HUDEP-2 (cell line): ENCODE measurements around the gene CYB5R3.

Source experiments
- DNase-seq, 76 experiments: peaks; one replicate each; lab custom pipeline; 2025; ENCODE audit not compliant: unreplicated experiment in 76 of 76; lab: John Stamatoyannopoulos, UW

The CYB5R3 gene

DNA sequence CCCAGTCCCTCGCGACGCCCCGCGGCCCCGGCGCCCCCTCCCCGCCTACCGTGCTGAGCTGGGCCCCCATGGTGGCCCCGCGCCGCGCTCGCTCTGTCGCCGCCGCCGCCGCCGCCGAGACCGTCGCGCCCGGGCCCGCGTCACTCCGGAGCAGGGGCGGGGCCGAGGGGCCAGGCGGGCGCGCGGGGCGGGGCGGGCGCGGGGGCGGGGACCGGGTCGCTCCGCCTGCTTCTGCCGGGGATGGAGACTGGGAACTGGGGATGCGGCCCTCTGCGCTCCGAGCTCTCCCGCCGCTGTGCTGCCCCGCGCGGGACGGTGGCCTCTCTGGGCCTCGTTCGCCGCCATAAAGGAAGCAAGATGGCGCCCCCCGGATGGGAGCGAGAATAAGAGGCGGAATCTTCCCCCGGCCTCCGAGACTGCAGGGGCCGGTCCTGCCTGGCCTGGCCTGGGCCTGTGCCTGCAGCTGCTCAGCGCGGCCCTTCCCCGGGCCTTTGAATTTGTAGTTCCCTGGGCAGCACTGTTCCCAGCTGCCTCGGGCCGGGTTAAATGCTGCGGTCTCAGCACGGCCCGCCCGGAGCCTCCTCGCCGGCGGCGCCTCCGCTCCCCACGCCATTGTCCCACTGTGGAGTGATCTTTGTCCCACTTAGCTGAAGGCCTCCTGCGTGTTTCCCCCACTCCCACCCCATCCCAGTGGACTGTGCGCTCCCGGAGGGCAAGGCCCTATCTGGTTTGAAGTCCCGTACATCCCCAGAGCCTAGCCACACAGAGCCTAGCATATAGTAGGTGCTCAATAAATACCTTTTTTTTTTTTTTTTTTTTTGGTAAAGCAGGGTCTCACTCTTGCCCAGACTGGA is at the start of gene CYB5R3:
Gene CYB5R3, minus strand, starts transcription at position 147 of the 854 bp plus-strand sequence. Its CDS starts 77 bp downstream, at position 70.
- peak in 68 of 76 experiments; percentile 10 to 80 (median 64) for DNase-seq

DNA sequence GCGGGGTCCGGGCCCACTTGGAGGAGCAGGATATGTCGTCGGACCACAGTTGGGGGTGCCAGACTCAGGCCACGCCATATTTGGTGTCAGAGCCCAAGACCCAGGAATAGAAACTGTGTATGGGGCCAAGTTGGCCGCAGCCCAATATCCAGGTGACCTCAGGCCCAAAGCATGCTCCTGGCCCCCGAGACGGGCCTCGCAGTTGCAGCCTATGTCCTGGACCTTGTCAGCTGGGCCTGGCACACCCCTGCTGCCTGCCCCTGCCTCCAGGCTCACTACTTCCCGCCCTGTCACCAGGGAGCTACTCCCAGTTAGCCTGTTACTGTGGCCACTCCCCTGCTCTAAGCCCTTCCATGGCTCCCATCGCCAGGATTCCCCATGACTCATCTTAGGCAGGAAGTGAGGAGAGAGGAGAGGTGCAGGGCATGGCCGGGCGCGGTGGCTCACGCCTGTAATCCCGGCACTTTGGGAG is 48.4 kb upstream of the CYB5R3 start:
- no peak for DNase-seq

DNA sequence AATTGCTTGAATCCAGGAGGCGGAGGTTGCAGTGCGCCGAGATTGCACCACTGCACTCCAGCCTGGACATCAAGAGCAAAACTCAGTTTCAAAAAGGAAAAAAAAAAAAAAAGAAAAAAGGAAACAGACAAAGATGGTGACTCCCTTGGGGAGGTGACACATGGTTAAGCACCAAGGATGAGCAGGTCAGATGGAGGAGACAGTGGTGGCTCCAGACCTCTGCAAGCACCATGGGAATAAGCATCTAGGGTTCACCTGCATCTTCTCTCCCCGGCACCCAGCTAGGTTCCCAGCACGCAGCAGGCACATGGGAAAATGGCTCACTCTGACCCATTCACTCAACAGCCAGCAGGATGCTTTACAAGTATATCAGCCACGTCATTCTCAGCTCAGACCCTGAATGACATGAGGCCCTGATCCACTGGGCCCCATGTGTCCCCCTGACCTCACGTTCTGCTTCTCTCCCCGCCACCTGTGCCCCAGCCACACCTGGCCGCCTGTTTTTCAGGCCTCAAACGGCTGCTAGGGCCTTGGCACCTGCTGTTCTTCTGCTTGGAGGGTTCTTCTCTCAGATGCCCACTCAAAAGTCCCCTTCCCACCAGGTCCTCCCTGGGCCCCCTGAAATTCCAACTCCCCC is 47.3 kb upstream of the CYB5R3 start:
- DNase-seq, result no peak

DNA sequence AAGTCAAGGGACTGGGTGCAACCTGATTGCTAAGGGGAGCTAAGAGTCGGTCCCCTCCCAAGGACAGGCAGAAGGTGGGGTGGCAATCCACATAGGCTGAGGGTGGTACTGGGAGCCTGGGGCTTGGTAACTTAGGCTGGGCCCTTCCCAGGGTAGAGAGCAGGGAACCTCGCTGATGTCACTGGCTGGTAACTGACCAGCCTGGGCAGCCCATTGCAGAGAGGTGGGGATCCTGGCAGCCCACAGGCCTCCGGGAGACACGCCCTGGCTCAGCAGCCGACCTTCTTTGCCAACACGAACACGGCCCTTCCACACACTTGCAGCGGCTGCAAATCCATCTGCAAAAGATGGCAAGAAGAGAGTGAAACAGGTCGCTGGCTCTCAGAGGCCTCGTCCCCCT is 46.1 kb upstream of the CYB5R3 start:
- no peak for DNase-seq

DNA sequence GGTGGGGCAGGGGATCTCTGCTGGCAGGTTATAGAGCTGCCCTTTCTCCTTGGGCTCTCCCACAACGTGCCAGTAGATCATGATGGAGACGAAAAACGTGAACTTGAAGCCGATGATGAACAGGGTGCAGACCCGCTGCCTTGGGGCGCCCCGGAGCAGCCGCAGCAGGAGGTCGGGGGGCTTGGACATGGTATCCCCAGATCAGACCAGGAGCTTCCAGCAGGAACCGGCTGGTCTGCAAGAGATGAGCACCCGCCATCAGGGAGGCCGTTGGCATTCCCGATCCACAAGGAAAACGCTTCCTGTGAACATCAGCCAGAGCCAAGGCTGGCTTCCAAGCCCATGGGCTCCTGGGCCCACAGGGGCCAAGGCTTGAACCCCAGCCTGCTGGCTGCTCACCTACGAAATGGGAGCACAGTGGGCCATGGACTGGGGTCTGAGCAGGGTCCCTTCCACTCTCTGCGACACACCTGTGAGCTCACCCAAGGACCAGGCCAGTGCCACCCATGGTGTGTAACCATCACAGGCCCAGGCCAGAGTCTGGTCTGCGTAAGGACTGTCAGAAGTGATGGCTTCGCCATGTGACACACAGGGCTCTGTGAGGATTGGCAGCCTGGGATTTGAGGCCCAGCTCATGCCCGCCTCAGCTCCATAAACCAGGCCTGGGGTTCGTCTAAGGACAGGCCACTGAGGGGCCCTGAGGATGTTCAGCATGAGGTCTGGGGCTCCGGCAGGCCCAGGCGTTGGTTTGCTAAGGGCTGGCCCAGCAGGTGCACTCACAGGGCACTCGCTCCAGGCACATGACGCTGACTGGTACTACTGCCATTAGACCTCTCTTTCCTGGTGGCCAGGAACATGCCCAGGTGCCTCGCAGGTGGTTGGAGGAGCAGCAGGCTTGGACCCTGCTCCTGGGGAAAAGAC is 44.8 kb upstream of the CYB5R3 start:
- no peak for DNase-seq

DNA sequence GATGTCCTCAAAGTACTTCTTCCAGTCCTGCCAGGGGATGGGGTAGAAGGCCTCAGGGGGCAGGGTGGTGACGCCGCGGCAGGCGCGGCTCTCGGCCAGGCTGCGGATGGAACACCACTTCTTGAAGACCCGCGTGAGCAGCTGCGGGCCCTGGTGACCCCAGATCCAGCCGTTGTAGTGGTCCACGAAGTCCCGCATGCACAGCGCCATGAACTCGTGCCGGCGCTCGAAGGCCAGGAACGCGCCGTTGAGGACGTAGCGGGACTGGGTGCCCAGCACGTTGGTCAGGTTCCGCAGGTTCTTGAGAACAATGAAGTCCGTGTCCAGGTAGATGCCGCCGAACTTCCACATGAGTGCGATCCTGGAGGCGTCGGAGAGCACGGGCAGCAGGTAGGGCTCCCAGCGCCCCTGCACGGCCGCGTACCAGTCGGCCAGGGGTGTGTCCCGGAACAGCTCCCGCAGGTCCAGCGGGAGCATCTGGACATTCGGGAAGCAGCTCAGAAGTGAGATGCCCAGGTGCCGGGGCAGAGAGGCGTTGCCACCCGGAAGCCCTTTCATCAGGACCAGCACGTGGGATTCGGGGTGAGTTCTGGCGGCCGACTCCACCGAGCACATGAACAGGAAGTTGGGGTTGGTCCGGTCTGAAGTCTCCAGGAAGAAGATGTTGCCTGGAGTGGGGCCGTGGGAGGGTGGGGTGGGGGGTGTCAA is 44.0 kb upstream of the CYB5R3 start:
- DNase-seq, result no peak

DNA sequence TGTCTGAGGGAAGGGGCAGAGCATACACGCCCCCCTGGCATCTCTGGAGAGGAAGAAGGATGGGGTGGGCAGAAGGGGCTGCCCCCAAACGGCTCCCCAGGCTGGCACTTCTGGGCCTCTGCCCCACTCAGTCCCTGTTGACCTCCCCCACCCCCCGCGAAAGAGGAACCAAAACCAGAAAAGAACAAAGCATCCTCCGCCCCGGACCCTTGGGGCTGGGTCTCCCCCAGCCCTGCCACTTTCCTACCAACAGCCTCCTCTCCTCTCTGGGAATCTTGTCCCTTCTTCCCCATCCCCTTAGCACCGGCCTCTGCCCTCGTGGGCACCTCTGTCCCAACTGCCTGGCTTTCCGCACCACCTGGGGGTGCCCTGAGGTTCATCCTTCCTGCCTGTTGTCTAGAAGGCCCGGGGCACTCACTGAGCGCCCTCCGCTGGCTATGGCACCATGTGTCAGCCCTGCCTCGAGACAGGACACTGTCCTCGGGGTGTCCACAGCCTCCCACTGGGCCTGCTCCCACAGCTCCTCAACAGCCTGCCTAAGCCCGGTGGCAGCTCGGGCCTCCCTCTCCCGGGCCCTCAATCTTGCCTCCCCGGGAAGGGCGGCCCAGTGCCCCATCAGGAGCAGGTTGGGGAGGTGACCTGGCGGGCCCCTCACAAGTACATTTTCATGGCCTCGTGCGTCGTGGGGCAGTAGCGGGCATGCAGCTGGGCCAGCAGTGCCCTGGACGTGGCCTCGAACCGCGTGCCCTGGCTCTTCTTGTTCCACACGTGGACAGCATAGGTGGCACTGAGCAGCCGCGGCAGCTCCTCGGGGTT is 43.3 kb upstream of the CYB5R3 start:
- no peak for DNase-seq

DNA sequence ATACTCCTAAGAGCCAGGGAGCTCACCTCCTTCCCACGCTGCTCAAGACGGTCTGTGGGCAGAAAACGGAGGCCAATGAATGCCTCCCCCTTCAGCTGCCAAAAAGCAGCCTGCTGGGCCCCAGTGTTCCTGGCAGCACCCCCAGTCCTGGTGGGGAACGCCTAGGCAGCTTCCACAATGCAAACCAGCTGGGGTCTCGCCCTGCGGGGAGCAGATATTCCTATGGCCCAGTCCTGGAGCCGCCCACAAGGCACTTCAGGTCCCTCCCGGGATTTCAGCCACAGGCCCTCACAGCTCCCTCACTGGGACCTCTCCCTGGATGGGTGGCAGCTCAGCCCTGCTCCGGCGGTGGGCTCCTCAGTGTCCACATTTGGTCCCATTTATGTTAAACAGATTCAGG is 42.2 kb upstream of the CYB5R3 start:
- DNase-seq, result no peak

DNA sequence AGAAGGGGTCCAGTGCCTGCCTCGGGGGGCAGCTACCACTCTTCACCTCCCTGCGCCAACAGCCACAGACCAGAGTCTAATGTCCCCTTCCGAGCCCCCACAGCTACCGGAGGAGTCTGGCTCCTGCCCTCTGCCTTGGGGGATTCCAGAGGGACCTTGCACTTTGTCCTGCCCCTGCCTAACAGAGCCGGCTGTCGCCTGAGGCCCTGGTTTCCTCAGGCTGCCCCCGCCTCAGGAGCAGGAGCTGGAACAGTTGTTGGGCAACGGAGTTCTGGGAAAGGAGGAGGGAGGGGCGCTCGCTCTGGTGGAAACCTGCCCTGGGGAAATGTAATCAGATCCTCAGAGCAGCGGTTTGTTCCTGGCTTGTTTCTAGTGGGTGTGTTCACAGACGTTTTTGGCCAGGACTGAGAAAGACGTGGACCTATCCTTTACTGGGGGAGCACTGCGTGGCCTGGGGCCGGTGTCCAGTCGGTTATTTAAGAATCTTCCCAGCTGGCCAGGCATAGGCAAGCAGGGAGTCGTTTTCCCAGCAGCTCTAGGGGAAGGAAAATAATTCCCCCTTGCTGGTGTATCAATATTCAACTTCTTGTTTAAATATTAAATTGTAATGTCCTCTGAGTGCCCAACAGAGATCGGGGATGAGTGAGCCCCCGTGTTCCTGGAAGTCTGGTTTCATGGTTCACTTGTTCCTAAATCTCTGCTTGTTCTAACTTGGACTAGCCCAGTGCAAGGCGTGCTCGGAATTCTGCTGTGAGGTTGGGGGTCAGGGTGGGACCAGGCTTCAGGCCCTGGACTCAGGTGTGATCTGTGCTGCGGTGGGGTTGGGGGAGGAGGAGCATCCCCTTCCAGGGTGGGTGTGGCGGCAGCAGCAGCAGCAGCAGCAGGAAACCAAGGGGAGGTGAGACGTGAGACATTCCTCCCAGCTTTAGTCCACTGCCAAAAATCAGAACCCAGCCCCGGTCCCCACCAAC is 39.3 kb upstream of the CYB5R3 start:
- peak in 10 of 76 experiments; percentile 9 to 40 (median 22) for DNase-seq

DNA sequence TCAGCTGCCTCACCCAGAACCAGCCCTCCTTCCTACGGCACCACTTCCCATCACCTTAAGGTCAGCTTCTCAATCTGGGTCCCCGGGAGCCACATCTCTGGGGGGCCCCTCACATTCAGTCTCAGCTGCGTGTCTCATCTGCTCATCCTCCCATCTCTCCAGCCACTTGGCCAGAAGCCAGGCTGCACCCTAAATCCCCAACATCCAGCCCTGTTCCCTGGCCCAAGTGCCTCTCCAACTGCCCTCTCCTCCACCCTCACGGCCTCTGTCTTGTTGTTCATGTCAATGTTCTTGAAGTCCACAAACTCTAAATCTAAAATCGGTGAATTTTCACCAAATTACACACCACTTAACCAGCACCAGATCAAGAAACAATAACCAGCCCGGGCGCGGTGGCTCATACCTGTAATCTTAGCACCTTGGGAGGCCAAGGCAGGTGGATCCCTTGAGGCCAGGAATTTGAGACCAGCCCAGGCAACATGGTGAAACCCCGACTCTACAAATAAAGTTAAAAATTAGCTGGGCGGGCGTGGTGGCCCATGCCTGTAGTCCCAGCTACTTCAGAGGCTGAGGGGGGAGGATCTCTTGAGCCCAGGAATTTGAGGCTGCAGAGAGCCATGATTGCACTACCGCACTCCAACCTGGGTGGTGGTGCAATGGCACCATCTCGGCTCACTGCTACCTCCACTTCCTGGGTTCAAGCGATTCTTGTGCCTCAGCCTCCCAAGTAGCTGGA is 37.7 kb upstream of the CYB5R3 start:
- no peak for DNase-seq

DNA sequence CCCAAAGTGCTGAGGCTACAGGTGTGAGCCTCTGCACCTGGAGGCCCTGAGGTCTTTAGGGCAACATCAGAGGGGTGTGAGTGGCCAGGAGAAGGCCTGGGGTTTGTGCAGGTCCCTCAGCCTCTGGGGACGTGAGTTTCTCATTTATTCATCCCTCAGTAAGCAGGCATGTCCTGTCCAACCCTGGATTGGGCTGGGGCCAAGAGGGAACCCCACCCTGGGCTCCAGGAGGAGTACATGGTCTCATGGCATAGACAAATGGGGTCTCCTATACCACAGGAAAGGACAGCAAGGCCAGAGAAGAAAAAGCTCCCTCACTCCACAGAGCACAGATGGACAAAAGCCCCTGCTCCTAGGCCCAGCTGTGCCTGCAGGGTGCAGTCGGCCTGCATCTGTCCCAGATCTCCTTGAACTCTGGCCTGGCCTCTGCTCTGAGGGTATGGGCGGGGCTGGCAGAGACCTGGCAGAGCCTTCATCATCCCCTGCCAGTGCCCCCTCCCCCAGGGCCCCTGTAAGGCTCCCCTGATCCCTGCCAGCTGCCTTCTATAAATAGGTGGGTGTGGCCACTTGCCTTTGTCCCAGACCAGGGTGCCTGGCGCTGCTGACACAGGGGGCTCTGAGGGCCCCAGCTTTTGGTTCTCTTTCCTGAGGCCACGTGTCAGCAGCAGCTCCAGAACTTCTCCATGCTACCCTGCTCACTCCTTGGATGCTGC is 36.9 kb upstream of the CYB5R3 start:
- peak in 61 of 76 experiments; percentile 12 to 81 (median 50) for DNase-seq

DNA sequence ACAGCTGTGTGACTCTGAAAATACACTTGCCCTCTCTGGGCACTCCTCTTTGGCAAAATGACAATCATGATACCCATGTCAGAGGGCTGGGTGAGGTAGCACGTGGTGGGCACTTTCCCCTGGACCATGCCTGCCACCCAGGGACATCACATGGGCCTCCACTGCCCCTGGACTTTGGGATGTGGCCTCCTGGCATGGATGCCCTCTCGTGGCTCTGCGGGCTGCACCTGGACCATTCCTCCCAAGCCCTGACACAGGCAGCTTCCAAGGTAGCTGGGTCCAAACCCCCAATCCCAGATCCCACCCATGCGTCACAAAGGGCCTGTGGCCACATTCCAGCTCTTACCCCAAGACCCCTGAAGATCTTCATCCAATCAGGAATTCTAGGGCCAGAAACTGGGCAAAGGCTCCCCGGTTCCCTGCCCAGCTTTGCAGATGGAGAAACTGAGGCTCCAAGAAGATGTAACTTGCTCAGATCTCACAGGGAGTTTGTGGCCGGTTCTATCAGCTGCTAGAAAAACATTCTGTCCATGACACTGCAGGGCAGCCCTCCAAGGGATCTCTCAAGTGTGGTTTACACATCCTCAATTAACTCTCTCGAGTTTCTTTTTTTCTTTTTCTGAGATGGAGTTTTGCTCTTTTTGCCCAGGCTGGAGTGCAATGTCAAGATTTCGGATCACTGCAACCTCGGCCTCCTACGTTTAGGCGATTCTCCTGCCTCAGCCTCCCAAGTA is 35.4 kb upstream of the CYB5R3 start:
- DNase-seq, result peak in 8 of 76 experiments; percentile 8 to 47 (median 20)

DNA sequence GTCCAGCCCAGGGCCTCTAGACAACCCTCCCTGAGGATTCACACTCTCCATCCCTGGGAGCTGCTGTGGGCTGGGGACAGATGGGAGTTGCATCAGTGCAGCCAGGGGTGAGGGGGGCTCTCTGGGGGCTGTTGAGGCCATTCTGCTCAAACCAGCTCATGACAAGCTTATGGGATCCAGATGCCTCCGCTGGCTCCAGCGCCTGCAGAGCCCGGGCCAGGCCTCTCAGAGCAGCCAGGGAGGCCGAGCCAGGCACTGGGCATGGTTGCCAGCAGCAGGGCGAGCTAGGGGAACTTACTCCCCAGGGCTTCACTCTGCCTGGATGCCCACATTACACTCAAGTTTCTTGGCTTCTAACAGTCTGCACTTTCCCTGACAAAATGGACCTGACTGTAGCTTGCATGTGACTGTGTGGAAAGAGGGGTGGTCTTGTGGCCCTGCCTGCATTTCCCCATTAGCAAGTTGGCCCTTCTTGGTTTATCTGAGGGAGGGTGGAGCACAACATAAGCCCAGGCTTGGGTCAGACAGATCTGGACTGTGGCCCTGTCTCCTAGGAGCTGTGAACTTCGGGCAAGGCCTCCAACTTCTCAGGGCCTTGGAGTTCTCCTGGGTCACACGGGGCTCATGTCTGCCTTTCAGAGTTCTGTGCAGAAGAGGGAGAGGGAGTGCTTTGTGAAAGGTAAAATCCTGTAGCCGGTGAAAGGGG is 34.5 kb upstream of the CYB5R3 start:
- DNase-seq, result no peak

DNA sequence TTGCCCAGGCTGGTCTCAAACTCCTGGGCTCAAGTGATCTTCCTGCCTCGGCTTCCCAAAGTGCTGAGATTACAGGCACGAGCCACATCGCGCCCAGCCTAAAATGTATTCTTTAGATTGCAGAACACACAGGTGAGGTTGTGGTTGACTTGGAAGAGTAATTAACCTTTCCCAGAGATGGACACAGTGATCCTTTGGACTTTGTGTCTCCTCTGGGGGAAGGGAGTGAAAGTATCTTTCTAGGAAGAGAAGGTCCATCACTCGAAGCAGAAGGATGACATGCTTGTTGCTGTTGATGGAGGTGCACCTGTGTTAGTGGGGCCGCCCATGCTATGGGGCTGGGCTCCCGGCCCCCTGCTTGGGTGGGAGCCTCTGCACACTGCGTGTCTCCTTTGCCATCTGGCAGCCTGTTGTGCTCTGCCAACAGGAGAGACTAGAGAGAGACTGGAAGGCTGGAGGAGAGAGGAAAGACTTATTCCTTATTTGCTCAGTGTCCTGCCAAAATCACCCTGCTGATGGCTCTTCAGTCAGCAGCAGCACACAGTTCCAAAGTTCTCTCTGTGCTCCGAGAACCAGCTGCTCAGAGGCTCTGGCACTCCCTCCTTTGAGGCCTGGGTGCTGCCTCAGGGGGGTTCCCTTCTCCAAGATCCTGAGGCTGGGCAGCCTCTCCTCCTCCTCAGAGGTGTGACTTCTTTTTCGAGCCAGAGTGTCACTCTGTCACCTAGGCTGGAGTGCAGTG is 33.1 kb upstream of the CYB5R3 start:
- no peak for DNase-seq

DNA sequence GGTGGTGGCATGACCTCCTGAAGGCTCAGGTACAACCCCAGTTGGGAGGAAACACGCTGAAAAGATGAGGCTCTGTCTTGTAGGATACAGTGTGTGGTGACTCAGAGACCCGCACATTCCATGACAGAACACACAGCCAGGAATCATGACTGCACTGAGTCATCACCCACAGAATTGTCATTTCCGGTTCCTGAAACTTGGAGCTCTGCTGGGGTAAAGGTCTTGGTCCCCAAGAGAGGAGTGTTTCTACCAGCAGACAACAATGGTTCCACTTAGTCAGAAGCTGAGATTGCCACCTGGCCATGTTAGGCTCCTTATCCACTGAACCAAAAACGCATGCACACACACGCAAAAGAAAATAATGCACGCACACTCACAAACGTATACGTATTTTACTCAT is 31.5 kb upstream of the CYB5R3 start:
- DNase-seq, result peak in 1 of 76 experiments; percentile 22
